Esophagus muscularis mucosa (tissue), 3 donors: Measurements from ENCODE around the gene DPF3.

Source experiments
- CTCF ChIP-seq, 3 experiments: fragments of 200-600 bp in 2 of 3; fragments of 450-650 bp in 1 of 3; sonication (generic) in 2 of 3; IDR thresholded peaks; one replicate each; pipeline ENCODE4 v1.5.1; 2017 to 2019; ENCODE audit warnings: antibody characterized with exemption in 3 of 3, mild to moderate bottlenecking in 2 of 3, moderate library complexity in 1 of 3
- POLR2AphosphoS5 ChIP-seq, 2 donors: sonication (generic); formaldehyde crosslinking; IDR thresholded peaks; one replicate each; pipeline ENCODE4 v1.6.1; 2017; ENCODE audit warnings: antibody characterized with exemption in 2 of 2

- no peak for TF ChIP-seq CTCF (IDR thresholded peaks at IDR 0.05)
- no peak for TF ChIP-seq POLR2AphosphoS5 (IDR thresholded peaks at IDR 0.05)
Observed at GRCh38 chr14:72745546-72745945, 148.4 kb downstream of the DPF3 start.
